ENCODE results near the gene ARHGDIA. TPM values are rescaled to one million over a fixed set of nuclear protein-coding genes. Genes with fewer than 3 reads are reported as not detected.
"Not testable (repeated sequence)": the region's sequence is repeated elsewhere in the genome, so short reads cannot be mapped to it uniquely, and the experiment has no call there.

Gene ARHGDIA
- total and polyA plus RNA-seq, 8 donors = 57.1 to 435 (median 151) TPM

DNA sequence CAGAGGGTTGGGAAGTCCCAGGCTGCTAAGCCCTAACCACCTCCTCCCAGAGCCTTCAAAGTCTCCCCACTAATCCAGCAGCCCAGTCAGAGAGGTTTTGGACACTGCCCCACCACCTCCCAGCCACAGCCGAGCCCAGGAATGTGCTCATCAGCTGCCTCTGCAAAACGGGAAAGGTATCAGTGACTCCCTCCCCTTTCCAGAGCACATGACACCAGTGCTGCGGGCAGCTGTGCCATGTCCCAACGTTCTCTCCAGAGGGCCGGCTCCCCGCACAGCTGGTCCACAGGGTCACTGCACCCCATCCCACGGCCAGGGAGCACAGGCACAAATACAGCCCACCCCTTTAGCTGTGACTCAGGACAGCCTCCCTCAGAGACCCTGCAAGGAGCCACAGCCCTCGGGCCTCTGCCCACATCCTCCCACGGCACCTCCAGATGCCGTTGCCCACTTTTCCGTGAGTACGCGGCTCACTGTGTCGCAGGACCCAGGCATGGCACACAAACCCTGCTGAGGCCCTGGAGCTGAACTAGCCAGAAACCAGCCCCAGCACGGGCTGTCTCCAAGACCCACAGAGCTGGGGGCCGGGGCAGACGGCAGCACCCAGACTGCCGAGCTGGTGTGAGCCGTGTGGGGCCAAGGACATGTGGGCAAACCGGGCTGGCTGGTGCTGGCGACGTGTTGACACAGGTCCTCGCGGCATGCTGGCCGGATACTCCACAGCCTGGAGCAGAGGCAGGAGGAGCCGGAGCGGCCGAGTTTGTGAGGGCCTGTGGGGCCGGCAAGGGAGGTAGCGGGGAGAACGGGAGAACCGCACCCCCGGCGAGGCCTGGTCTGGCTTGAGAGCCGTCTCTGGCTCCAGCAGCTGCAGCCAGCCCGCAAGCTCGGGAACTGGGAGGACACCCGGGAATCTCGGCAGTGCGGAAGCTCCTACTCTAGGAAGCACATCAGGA is 30.0 kb downstream of the ARHGDIA start:
- H3K27me3 ChIP-seq = no peaks in the 10 kb centered on the region
- WGBS, 5 donors = 46 to 63% (median 55%) methylated on average over 29 to 40 of the region's 40 CpGs
- peak in 1 of 2 donors; percentile 66 for DNase-seq
- H3K4me3 ChIP-seq = no peak overlapping the region
- H3K9me3 ChIP-seq = no peaks in the 10 kb centered on the region
- no peak overlapping the region for H3K27ac ChIP-seq
- no peak for TF ChIP-seq POLR2A (IDR thresholded peaks at IDR 0.05)
- TF ChIP-seq, protein P1, sequence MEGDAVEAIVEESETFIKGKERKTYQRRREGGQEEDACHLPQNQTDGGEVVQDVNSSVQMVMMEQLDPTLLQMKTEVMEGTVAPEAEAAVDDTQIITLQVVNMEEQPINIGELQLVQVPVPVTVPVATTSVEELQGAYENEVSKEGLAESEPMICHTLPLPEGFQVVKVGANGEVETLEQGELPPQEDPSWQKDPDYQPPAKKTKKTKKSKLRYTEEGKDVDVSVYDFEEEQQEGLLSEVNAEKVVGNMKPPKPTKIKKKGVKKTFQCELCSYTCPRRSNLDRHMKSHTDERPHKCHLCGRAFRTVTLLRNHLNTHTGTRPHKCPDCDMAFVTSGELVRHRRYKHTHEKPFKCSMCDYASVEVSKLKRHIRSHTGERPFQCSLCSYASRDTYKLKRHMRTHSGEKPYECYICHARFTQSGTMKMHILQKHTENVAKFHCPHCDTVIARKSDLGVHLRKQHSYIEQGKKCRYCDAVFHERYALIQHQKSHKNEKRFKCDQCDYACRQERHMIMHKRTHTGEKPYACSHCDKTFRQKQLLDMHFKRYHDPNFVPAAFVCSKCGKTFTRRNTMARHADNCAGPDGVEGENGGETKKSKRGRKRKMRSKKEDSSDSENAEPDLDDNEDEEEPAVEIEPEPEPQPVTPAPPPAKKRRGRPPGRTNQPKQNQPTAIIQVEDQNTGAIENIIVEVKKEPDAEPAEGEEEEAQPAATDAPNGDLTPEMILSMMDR (IDR thresholded peaks at IDR 0.05) = no peak
- peaks cover 0 to 10% (median 3%) of the 10 kb centered on the region in 4 donors for H3K4me1 ChIP-seq
- intact Hi-C loops (cut with DNase I; ENCODE audit: low total_unique reads) = no loop called here
- peaks cover 38 to 42% (median 38%) of the 10 kb centered on the region in 4 donors for H3K36me3 ChIP-seq

GRCh38 chr17:81840059-81840458 is 31.1 kb downstream of the ARHGDIA start:
- H3K4me3 ChIP-seq; H3K27ac ChIP-seq; DNase-seq; intact Hi-C loops (cut with DNase I; ENCODE audit: low total_unique reads); H3K9me3 ChIP-seq; H3K27me3 ChIP-seq: not testable (repeated sequence)
- Histone ChIP-seq H3K36me3 (peaks cover 27 to 31% (median 28%) of the 10 kb centered on the region in 4 donors), H3K4me1 (peaks cover 0 to 10% (median 3%) of the 10 kb centered on the region in 4 donors)
- WGBS, 5 donors = 92 to 98% (median 95%) methylated on average over 5 of the region's 5 CpGs

- WGBS, 5 donors = 73 to 78% (median 76%) methylated on average over 11 to 15 of the region's 15 CpGs
- TF ChIP-seq EP300 (IDR thresholded peaks at IDR 0.05) (no peak), POLR2AphosphoS5 (IDR thresholded peaks at IDR 0.05) (no peak), POLR2A (IDR thresholded peaks at IDR 0.05) (no peak)
- TF ChIP-seq, protein P1 (IDR thresholded peaks at IDR 0.05) = no peak
- peaks cover 20 to 24% (median 20%) of the 10 kb centered on the region in 4 donors for H3K36me3 ChIP-seq
- peaks cover 0 to 13% (median 4%) of the 10 kb centered on the region in 4 donors for H3K4me1 ChIP-seq
- no peak for DNase-seq
- no peak overlapping the region for H3K4me3 ChIP-seq
- no peaks in the 10 kb centered on the region for H3K27me3 ChIP-seq
- intact Hi-C loops (cut with DNase I; ENCODE audit: low total_unique reads) = no loop called here
- H3K27ac ChIP-seq = no peak overlapping the region
- H3K9me3 ChIP-seq = no peaks in the 10 kb centered on the region
Observed at GRCh38 chr17:81839301-81839700, 31.8 kb downstream of the ARHGDIA start.

DNA sequence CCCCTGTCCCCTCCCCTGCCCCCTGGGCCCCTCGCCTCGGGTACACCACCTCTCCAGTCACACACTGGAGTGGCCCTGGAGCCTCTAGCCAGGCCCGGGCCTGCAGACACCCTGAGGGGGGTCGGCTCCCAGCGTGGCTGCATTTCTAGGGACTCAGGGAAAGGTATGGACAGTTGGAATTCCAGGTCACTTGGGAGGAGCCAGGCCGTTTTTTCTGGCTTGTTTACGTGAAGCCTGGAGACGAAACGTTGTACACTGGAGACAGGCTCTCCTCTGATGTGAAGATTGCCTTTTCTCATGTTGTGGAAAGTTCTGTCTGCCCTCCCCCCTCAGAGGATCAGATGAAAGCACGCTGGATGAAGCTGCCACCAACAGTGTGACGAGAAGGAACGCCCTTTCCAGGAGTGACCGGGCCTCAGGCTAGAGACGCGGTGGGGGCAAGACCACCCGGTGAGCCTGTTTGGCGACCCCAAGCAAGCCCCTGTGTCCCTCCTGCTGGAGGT is 32.3 kb downstream of the ARHGDIA start:
- TF ChIP-seq EP300 (IDR thresholded peaks at IDR 0.05) = no peak
- TF ChIP-seq POLR2A (IDR thresholded peaks at IDR 0.05) = no peak
- TF ChIP-seq POLR2AphosphoS5 (IDR thresholded peaks at IDR 0.05) = no peak
- TF ChIP-seq, protein P1 (IDR thresholded peaks at IDR 0.05) = no peak
- Histone ChIP-seq H3K27ac (no peak overlapping the region), H3K4me1 (peaks cover 3 to 18% (median 9%) of the 10 kb centered on the region in 4 donors), H3K27me3 (no peaks in the 10 kb centered on the region), H3K9me3 (no peaks in the 10 kb centered on the region), H3K4me3 (no peak overlapping the region), H3K36me3 (peaks cover 15 to 19% (median 15%) of the 10 kb centered on the region in 4 donors)
- DNase-seq = no peak
- 36 to 43% (median 41%) methylated on average over 14 to 17 of the region's 17 CpGs for WGBS, 5 donors
- intact Hi-C loops (cut with DNase I; ENCODE audit: low total_unique reads) = no loop called here
